HFF-Myc (cell line): ENCODE results near the gene SH3RF3.

Source experiments
- DNase-seq: peaks from one replicate; pipeline ENCODE4 v3.0.0-alpha.2; 2011; ENCODE audit warnings: low read depth; ENCODE audit errors: extremely low read depth
- H3K4me3 ChIP-seq: replicated peaks from 2 replicates; pipeline ENCODE4 v1.5.1; 2011; ENCODE audit warnings: low read depth, mild to moderate bottlenecking, control low read depth, low read length
- TF ChIP-seq, protein P1 (sequence below): IDR thresholded peaks from 2 replicates; pipeline ENCODE4 v1.5.1; 2012; ENCODE audit warnings: mild to moderate bottlenecking, low read depth, low read length, control low read depth; ENCODE audit errors: missing control alignments

The SH3RF3 gene

GRCh38 chr2:109352898-109353689, 224.1 kb downstream of the SH3RF3 start:
- H3K4me3 ChIP-seq: no peak overlapping the region
- TF ChIP-seq, protein P1, sequence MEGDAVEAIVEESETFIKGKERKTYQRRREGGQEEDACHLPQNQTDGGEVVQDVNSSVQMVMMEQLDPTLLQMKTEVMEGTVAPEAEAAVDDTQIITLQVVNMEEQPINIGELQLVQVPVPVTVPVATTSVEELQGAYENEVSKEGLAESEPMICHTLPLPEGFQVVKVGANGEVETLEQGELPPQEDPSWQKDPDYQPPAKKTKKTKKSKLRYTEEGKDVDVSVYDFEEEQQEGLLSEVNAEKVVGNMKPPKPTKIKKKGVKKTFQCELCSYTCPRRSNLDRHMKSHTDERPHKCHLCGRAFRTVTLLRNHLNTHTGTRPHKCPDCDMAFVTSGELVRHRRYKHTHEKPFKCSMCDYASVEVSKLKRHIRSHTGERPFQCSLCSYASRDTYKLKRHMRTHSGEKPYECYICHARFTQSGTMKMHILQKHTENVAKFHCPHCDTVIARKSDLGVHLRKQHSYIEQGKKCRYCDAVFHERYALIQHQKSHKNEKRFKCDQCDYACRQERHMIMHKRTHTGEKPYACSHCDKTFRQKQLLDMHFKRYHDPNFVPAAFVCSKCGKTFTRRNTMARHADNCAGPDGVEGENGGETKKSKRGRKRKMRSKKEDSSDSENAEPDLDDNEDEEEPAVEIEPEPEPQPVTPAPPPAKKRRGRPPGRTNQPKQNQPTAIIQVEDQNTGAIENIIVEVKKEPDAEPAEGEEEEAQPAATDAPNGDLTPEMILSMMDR: no peak
- no peak for DNase-seq

GRCh38 chr2:109353806-109354745, 225.1 kb downstream of the SH3RF3 start:
- TF ChIP-seq, protein P1: no peak
- H3K4me3 ChIP-seq: no peak overlapping the region
- DNase-seq: no peak

DNA sequence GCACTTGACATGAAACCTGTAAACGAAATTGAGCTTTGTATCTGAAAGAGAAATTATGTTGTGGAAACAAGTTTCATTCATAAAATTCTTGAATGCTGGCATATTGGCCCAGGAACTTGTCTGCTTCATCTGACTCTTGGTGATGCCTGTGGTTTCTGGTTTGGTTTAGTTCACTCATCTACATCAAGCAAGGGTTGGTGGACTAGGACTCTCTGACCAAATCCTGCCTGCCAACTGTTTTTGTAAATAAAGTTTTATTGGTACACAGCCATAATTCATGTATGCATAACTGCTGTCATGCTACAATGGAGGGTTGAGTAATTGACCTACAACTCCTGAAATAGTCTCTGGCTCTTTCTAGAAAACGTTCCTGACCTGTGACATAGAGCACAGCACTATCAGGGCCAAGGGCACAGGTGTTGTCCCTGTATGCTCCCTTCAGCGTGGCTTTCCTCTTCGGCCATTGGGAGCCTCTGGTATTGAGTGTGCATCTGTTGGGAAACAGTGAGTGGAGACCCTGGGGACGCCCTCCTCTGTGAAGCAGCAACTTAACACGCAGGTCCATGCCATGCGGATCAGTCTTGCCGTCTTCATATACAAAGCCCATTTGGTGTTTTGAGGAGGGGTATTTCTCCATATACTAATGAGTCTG, 226.3 kb downstream of the SH3RF3 start:
- H3K4me3 ChIP-seq: no peak overlapping the region
- no peak for DNase-seq
- TF ChIP-seq, protein P1: no peak

DNA sequence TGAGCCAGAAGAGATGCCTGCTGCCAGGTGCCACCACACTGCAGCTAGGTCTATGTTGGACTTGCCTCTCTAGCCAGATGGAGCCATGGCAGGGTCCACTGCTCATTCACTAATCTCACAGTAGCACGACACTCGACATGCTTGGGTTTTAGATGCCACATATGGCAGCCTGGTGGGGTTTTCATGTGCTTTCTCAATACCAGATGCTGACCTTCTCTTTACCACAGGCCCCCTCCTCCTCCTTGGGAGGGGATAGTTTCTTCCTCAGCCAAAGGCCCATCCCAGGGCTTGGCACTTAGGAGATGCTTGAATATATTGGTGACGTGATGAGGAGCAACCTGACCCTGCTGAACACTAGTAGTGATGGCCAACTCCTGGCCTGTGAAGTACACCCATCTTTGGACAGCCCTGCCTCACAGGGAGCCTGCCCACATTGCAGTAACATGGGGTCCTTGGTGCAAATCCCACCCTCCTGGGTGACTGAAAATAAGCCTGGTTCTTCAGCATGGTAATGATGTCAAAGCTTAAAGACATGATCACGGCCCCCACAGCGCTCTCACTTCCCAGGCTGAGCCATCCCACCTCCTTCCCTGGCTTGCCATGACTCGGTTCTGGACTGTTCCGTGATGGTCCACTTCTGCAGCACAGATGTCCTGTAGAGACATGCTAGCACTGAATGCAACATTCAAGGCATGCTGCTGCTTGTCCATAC, 227.5 kb downstream of the SH3RF3 start:
- no peak for DNase-seq
- no peak overlapping the region for H3K4me3 ChIP-seq
- TF ChIP-seq, protein P1: no peak

DNA sequence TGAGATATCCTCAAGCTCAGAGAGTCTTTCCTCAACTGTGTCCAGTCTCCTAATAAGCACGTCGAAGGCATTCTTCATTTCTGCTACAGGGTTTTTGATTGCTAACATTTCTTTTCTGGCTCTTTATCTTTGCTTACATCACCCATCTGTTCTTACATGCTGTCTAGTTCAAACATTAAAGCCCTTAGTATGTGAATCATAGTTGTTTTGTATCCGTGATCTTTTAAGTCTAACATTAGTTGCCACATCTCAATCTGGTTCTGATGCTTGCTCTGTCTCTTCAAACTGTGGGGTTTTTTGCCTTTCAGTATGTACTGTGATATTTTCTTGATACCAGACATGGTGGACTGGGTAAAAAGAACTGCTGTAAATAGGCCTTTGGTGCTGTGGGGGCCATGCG, 235.2 kb downstream of the SH3RF3 start:
- no peak overlapping the region for H3K4me3 ChIP-seq
- no peak for DNase-seq
- TF ChIP-seq, protein P1: no peak

DNA sequence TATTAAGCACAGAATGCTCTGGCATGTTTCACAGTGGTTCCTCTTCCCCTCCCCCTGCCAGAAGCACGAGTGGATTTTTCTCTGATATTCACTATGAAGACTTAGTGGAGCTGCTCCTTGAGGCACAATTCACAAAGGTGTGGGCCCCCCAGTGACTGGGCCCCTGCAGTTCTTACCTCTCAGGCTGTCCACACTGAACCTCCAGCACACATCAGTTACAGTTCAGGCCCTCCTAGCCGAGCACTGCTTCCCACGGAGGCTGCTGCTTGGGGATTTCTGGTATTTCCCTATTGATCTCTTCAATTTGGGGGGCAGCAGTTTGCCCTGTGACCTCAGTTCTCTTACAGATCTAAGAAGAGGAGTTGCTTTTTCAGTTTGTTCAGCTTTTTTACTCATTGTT, 236.1 kb downstream of the SH3RF3 start:
- no peak overlapping the region for H3K4me3 ChIP-seq
- TF ChIP-seq, protein P1: no peak
- no peak for DNase-seq
